Endothelial cell of hepatic sinusoid (primary cell): ENCODE data around the gene APCDD1L.

ENCODE experiments used
- in situ Hi-C: cut with HindIII; loops from 2 replicates; pipeline ENCODE4 v1.10.0; 2017; ENCODE audit warnings: low sequenced_read_pairs

APCDD1L gene

DNA sequence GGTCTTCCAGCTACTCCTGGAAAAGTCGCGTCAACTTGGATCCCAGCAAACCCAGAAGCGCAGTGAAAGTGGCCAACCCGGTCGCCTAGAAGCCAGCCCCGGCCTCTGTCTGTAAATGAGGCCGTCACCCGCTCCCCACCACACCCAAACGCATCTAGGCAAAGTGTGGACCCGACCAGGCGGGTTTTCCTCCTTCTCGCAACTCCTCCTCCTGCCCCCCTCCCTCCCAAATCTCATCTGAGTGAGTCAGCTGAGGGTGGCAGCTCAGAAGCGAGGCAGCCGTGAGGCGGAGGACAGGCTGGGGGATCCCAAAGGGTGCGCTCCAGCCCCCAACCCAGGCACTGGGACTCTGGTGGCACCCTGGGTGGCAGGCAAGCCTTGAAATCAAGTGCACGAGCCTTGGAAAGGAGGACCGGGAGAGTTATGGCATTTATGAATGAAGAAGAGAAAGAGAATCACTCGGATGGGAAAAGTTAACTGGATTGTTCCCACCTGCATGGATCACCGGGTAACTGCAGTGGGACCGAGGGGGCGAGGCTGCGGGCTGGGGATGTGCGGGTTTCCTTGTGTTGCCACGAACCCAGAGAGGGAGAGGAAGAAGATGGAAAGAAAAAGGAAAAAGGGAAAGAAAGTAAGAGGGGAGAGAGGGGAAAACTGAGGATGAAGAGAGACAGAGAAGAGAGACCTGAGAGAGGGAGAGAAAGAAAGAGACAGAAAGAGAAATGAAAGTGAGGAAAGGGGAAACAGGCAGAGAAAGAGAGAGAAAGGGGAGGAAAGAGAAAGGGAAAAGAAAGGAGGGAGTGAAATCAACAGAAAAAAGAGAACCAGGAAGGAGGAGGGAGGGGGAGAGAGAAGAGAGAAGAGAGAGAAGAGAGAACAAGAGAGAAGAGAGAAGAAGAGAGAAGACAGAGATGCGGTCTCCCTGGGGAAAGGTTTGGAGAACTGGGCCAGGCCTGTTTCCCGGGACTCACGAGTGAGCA lies at the start of gene APCDD1L:
TSS of gene APCDD1L (minus strand) at position 167 of the 980 bp plus-strand sequence. CDS start 692 bp downstream, outside the sequence.
- in situ Hi-C loops: no loop called here

- in situ Hi-C loops: no loop called here
These were observed 44.1 kb upstream of the APCDD1L start for GRCh38 chr20:58559368-58559729.

DNA sequence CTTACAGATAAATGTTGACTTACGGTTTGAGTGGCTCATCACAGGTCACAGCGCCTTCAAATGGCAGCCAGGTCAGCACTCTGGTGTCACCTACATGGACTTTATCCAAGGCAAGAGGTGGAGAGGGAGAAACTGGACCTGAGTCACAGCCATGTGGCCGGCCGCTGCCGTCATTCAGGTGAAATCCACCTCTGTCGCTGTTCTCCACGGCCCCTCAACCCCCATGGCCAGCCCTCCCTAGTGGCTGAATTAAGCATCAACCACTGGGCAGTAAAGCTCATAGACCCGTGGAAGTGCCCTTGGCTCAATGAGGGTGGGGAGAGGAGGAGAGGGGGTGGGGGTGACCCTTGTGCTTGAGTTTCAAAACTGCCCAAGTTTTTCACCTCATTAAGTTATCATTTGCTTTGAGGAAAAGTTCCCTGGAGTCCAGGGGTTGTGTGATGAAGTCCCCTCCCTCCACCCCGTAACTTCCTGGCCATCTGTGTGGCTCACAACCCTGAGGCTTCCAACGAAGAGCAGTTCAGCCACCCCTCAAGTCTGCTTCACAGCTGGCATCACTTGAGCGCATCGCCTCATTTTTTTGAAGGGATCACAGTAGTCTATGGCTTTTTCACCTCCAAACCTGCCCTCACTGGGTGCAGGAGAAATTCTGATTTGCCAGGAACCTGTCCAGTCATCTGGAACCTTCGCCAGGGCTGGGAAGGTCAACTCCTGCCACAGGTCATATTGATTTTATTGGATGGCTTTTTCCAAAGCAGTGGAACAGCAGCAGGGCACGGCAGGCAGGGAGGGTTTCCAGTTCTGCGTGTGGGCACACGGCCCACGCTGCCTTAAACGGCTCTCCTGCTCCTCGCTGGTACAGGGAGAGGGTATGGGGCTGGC lies 43.5 kb upstream of the APCDD1L start:
- in situ Hi-C loops: no loop called here

GRCh38 chr20:58557733-58558342 lies 42.6 kb upstream of the APCDD1L start:
- in situ Hi-C loops: no loop called here

DNA sequence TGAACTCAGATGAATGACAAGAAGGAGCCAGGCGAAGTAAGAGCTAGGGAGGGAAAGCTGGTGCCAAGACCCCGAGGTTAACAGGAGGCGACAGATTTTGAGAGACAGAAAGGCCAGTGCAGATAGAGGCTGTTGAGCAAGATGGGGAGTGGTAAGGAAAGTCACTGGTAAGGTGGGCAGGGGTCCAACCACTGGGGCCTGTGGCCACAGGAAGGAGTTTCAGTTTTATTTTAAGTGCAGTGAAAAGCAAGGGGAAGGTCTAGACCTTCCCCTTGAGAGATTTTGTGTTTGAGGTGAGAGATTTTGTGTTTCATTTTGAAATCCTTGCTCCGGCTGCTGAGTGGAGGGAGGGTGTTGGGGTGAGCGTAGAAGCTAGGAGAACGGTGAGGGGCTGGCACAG lies 41.8 kb upstream of the APCDD1L start:
- in situ Hi-C loops: no loop called here

DNA sequence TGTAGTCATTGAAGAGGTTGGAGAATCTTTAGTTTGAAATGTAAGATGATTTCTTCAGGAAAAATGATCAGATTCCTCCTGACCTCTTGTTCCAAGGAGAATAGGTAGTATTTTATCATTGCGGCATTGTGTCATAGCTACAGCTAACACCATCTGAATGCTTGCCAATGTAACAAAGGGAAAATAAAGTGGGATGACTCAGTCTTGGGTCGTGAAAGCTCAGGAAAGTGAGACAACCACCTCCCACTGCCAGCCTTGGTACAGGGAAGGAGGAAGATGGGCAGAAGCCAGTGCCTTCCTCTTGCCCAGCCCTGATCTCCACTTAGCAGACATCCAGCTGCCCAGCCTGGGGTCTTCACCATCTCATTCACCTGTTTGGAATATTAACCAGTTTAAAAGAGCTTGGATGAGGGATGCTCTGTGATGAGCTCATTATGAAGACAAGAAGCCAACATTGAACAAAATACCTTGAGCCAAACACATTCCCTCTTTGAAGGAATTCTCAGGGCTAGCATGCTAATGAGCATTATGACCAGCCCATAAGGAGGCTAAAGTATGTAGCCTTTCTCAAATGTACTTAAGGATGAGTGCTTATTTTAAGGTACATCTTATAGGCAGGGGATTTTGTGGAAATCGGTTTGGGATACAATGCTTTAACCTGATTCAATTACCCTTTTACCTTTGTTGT lies 40.0 kb upstream of the APCDD1L start:
- in situ Hi-C loops: no loop called here

GRCh38 chr20:58554541-58554940 lies 39.3 kb upstream of the APCDD1L start:
- in situ Hi-C loops: loop anchor here (5.0 kb wide), 2 partner anchors 53 to 98 kb away; partner anchors contain the start of gene STX16

- in situ Hi-C loops: loop anchor here (5.0 kb wide), 2 partner anchors 53 to 98 kb away; partner anchors contain the start of gene STX16
These were observed 38.6 kb upstream of the APCDD1L start for GRCh38 chr20:58553841-58554240.

DNA sequence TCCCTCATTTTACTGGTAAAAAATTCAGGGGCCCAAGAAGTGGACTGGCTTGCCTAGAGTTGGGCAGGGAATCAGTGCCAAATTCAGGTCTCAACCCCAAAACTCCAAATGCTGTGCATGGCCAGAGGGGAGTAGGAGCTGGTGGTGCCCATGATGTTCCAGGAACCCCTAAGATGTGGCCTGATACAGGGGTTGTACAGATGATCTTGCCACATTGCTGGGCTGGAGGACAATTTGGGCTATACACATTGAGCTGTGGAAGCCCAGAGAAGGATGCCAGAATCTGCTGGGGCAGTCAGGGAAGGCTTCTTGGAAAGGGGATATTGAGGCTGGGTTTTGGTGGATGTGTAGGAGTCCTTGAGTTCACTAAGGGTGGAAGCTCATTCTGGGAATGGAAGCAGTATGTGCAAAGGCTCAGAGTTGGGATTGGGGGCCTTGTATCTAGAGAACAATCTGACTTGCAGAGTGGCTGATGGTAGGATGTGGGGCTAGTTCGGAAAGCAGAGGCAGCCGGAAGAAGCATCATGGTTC lies 38.0 kb upstream of the APCDD1L start:
- in situ Hi-C loops: loop anchor here (5.0 kb wide), 2 partner anchors 54 to 99 kb away; partner anchors contain the start of gene STX16

- in situ Hi-C loops: loop anchor here (5.0 kb wide), 2 partner anchors 55 to 100 kb away; partner anchors contain the start of gene STX16
These were observed 37.3 kb upstream of the APCDD1L start for GRCh38 chr20:58552366-58552934.

- in situ Hi-C loops: loop anchor here (5.0 kb wide), 2 partner anchors 56 to 101 kb away; partner anchors contain the start of gene STX16
These were observed 36.4 kb upstream of the APCDD1L start for GRCh38 chr20:58551631-58552030.

DNA sequence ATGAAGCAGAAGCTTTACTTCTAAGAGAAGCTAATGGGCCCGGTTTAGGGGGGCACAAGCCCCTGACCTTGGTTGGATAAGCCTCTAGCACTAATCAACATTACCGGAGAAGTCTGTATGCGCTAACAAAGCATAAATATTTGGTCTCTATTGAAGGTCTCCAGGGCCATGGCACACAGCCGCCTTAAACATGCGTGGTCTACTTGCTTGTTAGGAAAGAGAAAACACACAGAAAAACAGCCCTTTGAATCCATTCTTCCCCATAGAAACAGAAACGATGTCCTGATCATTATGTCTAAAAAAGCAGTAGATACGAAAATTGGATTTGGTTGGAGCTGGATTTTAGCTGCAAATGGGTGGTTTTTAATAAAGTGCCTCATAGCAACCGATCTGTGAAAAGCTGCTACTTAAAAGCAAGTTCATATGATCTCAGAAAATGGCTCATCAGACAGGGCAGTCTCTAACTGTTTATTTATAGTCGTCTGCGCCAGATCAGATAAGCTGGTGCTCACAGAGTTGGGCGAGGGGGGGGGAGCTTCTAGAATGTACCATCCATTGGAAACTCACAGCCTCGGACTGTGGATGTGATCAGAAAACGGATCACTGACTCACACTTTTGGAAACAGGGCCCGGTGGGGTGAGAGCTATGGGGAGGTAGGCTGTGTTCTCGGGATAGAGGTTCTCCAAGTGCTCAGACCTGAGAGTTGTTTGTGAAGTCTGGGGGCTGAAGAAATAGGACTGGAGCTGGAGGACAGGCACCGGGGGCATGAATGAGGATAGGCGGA lies 35.3 kb upstream of the APCDD1L start:
- in situ Hi-C loops: loop anchor here (5.0 kb wide), 2 partner anchors 57 to 102 kb away; partner anchors contain the start of gene STX16

DNA sequence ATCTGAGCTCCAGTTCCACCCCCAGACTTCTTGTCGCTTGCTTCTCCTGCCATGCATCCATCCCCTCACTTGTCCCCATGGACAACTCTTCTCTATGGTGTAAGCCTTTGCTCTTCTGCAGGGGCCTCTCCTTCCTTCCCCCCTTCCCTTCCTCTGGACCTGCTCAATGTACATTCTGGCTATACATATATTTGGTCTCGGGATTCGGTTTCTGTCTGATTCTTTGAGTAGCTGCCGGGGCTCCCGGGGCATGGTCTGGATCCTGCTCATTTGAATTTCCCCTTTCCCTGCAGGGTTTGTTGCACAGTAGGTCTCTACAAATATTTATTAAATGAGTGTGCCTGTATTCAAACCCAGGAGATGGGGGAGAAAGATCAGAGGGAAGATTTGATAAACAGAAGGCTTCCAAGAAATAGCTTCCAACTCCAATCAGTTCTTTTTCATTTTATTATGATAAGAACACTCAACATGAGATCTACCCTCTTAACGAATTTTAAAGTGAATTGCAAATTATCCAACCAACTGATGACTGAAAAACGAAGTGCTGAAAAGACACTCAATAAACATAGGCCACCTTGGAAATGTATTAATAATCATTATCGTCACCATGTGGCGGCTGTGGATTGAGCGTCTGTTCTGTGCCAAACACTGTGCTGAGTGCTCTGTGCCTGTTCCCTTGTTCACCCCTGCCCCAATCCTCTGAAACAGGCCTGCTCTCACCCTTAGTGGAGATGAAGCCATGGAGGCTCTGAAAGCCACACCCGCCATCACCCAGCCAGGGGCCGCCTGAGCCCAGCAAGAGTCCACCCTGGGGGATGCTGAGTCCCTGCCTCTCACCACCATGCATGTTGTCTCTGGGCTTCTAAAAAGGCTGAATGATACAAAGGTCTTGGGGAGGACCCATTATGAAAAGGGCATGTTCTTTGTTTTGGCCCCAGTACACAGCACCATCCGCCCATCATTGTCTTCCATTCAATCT lies 34.3 kb upstream of the APCDD1L start:
- in situ Hi-C loops: loop anchor here (5.0 kb wide), 2 partner anchors 58 to 103 kb away; partner anchors contain the start of gene STX16

GRCh38 chr20:58547623-58548475 lies 32.6 kb upstream of the APCDD1L start:
- in situ Hi-C loops: no loop called here

DNA sequence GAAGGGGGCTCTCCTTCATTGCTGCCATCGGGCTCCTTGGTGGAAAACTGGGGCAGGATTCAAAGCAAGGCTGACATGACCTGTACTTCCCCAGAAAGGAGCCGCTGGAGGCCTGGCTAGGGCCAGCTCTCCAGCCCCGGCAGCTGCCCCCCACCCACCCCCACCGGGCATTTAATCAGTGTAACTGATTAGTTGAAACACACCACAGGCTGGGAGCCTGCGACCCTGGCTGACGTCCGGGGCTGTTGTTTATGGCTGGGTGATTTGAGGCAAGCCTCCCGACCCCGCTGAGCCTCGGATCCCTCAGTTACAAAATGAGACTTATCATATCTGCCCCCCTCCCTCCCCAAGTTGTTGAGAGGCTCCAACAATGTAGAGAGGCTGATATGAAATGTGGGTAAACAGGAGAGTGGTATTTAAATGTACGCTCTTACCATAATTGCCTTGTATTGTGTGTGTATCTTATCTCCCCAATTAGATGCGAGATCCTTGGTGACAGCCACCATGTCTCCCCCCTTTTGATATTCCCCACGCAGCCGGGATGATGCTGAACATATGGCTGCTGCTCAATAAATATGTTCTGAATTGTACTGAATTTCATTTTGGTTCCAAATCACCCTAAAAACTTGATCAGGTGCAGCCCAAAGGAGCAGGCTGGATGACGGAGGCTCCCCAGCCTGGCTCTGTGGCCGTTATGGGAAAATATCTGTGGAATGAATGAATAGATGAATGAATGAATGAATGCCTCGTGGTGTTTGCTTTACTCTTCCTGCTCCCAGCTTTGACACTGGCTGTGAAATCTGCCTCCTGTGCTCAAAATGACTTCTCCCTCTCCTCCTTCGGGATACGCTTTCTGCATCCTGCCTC lies 31.8 kb upstream of the APCDD1L start:
- in situ Hi-C loops: no loop called here

DNA sequence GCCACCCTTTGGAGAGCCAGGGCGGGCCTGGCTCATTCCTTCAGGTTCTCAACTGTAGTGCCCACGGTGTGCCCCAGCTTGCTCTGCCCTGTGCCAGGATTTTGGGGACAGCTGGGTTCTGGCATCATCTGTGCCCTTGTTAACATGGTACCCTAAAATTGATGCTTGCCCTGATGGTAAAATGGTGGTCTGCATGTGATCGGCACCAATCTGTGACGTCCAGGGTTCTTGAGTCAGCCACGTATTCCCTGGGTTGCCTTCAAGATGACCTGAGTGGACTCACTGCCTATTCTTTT lies 31.2 kb upstream of the APCDD1L start:
- in situ Hi-C loops: no loop called here
